K562 (cell line): ENCODE measurements around the gene PFDN2.

ENCODE experiments used
- ELF4 ChIP-seq: fragments of 450-650 bp; formaldehyde crosslinking; IDR thresholded peaks from 2 replicates; pipeline ENCODE4 v1.4.0; 2022; ENCODE audit warnings: missing genetic modification characterization
- FOXP1 ChIP-seq: sonication (generic); formaldehyde crosslinking; IDR thresholded peaks from 2 replicates; pipeline ENCODE4 v1.8.0; 2022; ENCODE audit warnings: mild to moderate bottlenecking, missing genetic modification reagents
- POLR2A ChIP-seq: fragments of 450-650 bp; conservative IDR thresholded peaks from 2 replicates; pipeline ENCODE4 v1.6.1; 2016
- SRF ChIP-seq, 2 experiments: fragments of 250-450, 450-650 bp in 1 of 2; sonication (Bioruptor Pico) in 1 of 2; sonication (generic) in 1 of 2; formaldehyde crosslinking; IDR thresholded peaks; 2 replicates each; pipeline versions ENCODE4 v1.5.0 to v1.5.1; 2020 to 2022; ENCODE audit warnings: mild to moderate bottlenecking in 1 of 2, missing genetic modification reagents in 1 of 2
- TARDBP ChIP-seq: fragments of 450-650 bp; IDR thresholded peaks from 2 replicates; pipeline ENCODE4 v1.6.1; 2016

DNA sequence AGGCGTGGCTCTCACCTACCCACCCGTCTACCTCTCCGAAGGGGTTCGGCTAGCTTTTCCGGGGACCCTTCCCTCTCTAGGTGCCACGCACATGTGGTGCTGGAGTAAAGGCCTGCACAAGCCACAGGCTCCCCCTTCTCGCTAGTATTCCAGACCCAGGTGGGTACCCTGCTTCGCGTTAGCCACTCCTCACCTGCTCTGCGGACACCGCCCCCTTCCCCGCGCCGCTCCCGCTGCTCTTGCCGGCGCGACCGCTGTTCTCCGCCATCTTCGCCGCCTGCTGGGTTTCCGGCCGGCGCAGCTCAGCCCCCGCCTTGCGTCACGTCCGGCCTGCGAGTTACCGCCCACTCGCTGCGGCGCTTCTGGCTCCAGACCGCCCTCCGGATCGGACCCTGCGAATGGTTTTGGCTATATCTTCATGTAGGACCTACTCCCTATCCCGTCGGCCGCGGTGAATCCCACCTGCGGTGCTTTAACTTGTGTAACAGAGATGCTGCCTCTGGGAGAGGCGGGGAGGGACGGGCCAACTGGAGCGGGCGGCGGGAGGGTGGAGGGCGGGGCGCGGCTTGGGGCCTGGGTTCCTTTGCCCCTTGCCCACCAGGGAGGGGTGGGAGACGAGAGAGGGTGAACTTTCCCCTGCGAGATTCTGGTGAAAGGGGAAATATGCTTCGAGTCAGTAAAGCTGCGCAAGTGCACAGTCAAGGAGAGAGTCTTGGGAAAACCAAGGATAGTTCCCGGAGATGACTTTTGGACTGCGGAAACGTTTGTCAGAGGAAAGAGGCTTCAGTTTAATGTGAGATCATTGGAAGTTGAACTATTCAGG, at the start of gene PFDN2, which contains the start of gene NIT1:
- TF ChIP-seq ELF4 (no peak), FOXP1 (CRISPR knock-in tag) (peak; percentile 56; the same call in 1 of the 2 replicates), POLR2A (peak; percentile 94), TARDBP (no peak), SRF (CRISPR knock-in tag; IDR thresholded peaks at IDR 0.05) (no peak; a peak in 2 of 4 replicates)
